ELF-1 (cell line): Measurements from ENCODE around the gene ACTA2.

Source experiments
- DNase-seq: peaks from one replicate; pipeline ENCODE4 v3.0.0-alpha.2; 2016; ENCODE audit warnings: low read depth, low spot score

ACTA2 gene

GRCh38 chr10:88893611-88894010 is 59.0 kb downstream of the ACTA2 start:
- no peak for DNase-seq

- DNase-seq = no peak
Observed at GRCh38 chr10:88892222-88892967, 60.2 kb downstream of the ACTA2 start.

- DNase-seq = no peak
Observed at GRCh38 chr10:88890681-88891381, 61.7 kb downstream of the ACTA2 start.

DNA sequence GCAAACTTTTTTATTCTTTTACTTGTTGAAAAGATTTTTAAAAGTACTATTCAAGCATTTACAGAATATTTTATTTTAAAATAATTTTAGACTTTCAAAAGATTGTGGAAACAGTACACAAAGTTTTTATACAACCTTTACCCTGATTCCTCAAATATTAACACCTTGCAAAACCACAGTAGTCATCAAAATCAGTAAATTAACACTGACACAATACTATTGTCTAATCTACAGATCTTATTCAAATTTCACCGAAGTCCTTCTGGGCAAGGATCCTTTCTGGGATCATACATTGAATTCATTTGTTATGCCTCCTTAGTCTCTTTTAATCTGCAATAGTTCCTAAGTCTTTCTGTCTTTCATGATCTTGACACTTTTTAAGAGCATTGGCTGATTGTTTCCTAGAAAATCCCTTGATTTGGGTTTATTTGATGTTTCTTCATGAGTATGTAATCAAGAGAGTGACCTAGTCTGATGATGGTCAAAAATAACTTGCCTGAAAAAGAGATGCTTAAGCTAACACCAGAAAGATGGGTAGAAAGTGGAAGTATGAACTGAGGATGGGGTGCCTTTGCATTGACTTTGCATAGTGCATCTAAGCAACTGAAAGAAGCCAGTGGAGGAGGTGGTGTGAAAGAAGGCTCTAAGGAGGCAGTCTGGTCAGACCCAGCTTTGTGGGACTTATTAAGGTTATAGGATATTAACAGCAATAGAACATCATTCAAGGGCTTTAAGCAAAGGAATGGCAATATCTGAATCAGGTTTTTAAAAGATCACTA is 62.8 kb downstream of the ACTA2 start:
- no peak for DNase-seq

DNA sequence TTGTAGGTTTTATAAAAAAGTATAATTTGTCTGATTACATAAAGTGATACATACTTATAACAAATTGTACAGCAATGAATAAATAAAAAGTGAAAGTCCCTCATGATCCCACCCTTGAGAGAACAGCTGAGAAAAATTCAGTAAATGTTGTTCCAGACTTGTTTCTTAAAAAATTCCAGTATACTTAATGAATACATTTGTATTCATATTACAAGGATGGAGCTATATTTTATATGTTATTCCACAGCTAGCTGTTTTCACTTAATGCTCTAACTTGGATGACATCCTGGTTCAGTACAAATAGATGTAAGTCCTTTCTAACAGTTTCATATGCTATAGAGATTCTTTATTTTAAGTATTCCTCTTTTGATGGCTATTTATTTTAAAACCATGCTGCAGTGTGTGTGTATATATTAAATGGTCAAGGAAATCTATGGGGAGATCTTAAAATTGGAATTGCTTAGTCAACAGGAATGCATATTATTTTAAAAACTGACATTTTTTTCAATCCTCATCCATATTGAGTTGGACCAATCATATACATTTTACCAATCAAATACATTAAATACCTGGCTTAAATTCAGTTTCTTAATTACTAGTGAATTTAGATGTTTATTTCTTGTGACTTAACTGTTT is 63.6 kb downstream of the ACTA2 start:
- DNase-seq = no peak

- no peak for DNase-seq
Observed at GRCh38 chr10:88886557-88886956, 66.0 kb downstream of the ACTA2 start.
